Chondrocyte (in vitro differentiated cells): ENCODE measurements around the gene ADO. TPM values are rescaled to one million over a fixed set of nuclear protein-coding genes. Genes with fewer than 3 reads are reported as not detected.

Experiments
- DNase-seq: peaks from one replicate; pipeline ENCODE4 v3.0.0; 2021; ENCODE audit warnings: mixed read lengths, low spot score
- H3K27ac Mint-ChIP-seq: one replicate; pipeline ENCODE4 v1.8.0; 2021; ENCODE audit warnings: mild to moderate bottlenecking, moderate library complexity, mixed read lengths; ENCODE audit not compliant: unreplicated experiment
- H3K27me3 Mint-ChIP-seq: 2 replicates; pipeline ENCODE4 v1.8.0; 2021; ENCODE audit warnings: low read depth, mixed read lengths
- H3K36me3 Mint-ChIP-seq: 2 replicates; pipeline ENCODE4 v1.8.0; 2021; ENCODE audit warnings: low read depth, mixed read lengths
- H3K4me1 Mint-ChIP-seq: 2 replicates; pipeline ENCODE4 v1.8.0; 2021; ENCODE audit warnings: low read depth, mild to moderate bottlenecking, mixed read lengths
- H3K4me3 Mint-ChIP-seq: one replicate; pipeline ENCODE4 v1.8.0; 2021; ENCODE audit warnings: mild to moderate bottlenecking, moderate library complexity, mixed read lengths; ENCODE audit not compliant: unreplicated experiment
- H3K9me3 Mint-ChIP-seq: 2 replicates; pipeline ENCODE4 v1.8.0; 2021; ENCODE audit warnings: low read depth, mixed read lengths
- total RNA-seq: library from RNA; stranded (reverse); gene quantifications from 3 replicates; pipeline ENCODE4 v1.2.1, GENCODE V29; 2021
- TF ChIP-seq, protein P1 (sequence below): fragments of 200-600 bp; sonication (generic); IDR thresholded peaks from 2 replicates; pipeline ENCODE4 v1.5.0; 2021; ENCODE audit warnings: antibody characterized with exemption, mild to moderate bottlenecking, moderate library complexity

ADO gene
- total RNA-seq, 1 donor from 2014 or later = 29.1 TPM

DNA sequence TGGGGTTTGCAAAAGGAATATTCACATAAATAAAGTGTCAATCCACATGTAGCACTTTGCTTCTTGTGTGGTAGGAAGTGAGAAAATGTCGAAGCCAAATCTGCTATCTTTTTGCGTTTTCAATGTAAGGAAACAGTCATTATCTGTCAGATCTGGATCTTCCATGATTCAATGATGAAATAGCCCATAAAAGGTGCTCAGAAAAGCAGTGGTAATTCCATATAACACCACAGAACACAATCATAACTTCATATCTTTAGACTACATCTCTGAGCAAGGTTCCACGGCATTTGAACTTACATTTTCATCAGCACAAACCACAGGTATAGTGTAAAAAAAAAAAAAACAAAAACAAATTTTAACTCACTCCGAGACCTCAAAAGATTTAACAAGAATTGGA is 51.5 kb downstream of the ADO start:
- H3K4me3 Mint-ChIP-seq = no peak overlapping the region

More for the DNA sequence above, 51.5 kb downstream of the ADO start:
- no peak for DNase-seq
- Mint-ChIP-seq H3K36me3 (no peaks in the 10 kb centered on the region), H3K27me3 (peaks cover 4% of the 10 kb centered on the region), H3K4me1 (no peaks in the 10 kb centered on the region), H3K9me3 (no peaks in the 10 kb centered on the region), H3K27ac (no peak overlapping the region)
- TF ChIP-seq, protein P1, sequence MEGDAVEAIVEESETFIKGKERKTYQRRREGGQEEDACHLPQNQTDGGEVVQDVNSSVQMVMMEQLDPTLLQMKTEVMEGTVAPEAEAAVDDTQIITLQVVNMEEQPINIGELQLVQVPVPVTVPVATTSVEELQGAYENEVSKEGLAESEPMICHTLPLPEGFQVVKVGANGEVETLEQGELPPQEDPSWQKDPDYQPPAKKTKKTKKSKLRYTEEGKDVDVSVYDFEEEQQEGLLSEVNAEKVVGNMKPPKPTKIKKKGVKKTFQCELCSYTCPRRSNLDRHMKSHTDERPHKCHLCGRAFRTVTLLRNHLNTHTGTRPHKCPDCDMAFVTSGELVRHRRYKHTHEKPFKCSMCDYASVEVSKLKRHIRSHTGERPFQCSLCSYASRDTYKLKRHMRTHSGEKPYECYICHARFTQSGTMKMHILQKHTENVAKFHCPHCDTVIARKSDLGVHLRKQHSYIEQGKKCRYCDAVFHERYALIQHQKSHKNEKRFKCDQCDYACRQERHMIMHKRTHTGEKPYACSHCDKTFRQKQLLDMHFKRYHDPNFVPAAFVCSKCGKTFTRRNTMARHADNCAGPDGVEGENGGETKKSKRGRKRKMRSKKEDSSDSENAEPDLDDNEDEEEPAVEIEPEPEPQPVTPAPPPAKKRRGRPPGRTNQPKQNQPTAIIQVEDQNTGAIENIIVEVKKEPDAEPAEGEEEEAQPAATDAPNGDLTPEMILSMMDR = no peak

Other genes with a start within 250 kb of the ADO start
- 11.7 to 17.8 TPM (median 11.9 TPM) in 3 replicates for gene EGR2, start 11.6 kb downstream of the ADO start, total RNA-seq